Measurements from ENCODE around the gene ZG16B.

Gene ZG16B

GRCh38 chr16:2829501-2830354 lies at the start of gene ZG16B:
TSS of gene ZG16B (plus strand) at chr16:2830303. CDS start at chr16:2830442, 139 bp downstream.
- TF ChIP-seq CTCF (IDR thresholded peaks at IDR 0.05; ENCODE audit: insufficient read depth, low read depth, low read length, missing control alignments) = no peak
- peak; percentile 18 for DNase-seq (ENCODE audit: low read depth)
- no peak within 1 kb of the TSS for H3K4me3 ChIP-seq (ENCODE audit: low read length)

- no peak for TF ChIP-seq CTCF (IDR thresholded peaks at IDR 0.05; ENCODE audit: insufficient read depth, low read depth, low read length, missing control alignments)
- no peak for DNase-seq (ENCODE audit: low read depth)
- no peak overlapping the region for H3K4me3 ChIP-seq (ENCODE audit: low read length)
Observed at GRCh38 chr16:2782583-2783351, 47.3 kb upstream of the ZG16B start.

- H3K4me3 ChIP-seq (ENCODE audit: low read length) = no peak overlapping the region
- TF ChIP-seq CTCF (IDR thresholded peaks at IDR 0.05; ENCODE audit: insufficient read depth, low read depth, low read length, missing control alignments) = no peak
- no peak for DNase-seq (ENCODE audit: low read depth)
Observed at GRCh38 chr16:2783581-2784357, 46.3 kb upstream of the ZG16B start.

GRCh38 chr16:2784358-2785100 lies 45.6 kb upstream of the ZG16B start:
- no peak for DNase-seq (ENCODE audit: low read depth)
- TF ChIP-seq CTCF (IDR thresholded peaks at IDR 0.05; ENCODE audit: insufficient read depth, low read depth, low read length, missing control alignments) = no peak
- no peak overlapping the region for H3K4me3 ChIP-seq (ENCODE audit: low read length)

- no peak for DNase-seq (ENCODE audit: low read depth)
- no peak overlapping the region for H3K4me3 ChIP-seq (ENCODE audit: low read length)
Observed at GRCh38 chr16:2785101-2785991, 44.8 kb upstream of the ZG16B start.

More at GRCh38 chr16:2785101-2785991, 44.8 kb upstream of the ZG16B start:
- TF ChIP-seq CTCF (IDR thresholded peaks at IDR 0.05; ENCODE audit: insufficient read depth, low read depth, low read length, missing control alignments) = peak; percentile 2
